H1 (cell line): ENCODE results near the gene NOTUM. TPM values are rescaled to one million over a fixed set of nuclear protein-coding genes. Genes with fewer than 3 reads are reported as not detected.

Source experiments
- CTCF ChIA-PET: fragments of 300-600 bp; sonication (Branson Sonifier 250); formaldehyde crosslinking; loops from one replicate; lab custom pipeline; 2021; ENCODE audit not compliant: partially characterized antibody; lab: Charles Lee
- POLR2A ChIA-PET: fragments of 300-600 bp; sonication (Branson Sonifier 250); formaldehyde crosslinking; loops from one replicate; lab custom pipeline; 2021; ENCODE audit warnings: inconsistent platforms; ENCODE audit not compliant: partially characterized antibody; lab: Charles Lee
- DNase-seq, 2 experiments: peaks; one replicate each; pipeline versions ENCODE4 v3.0.0 to v3.0.0-alpha.2; 2010 to 2022; ENCODE audit warnings: low spot score in 2 of 2, low read depth in 1 of 2, mixed read lengths in 1 of 2
- FAIRE-seq: peaks from 2 replicates; lab custom pipeline; 2011; peaks lifted over from hg19 to GRCh38; lab: Jason Lieb, UNC
- H2AFZ ChIP-seq: 2 replicates; pipeline ENCODE4 v1.8.1; 2012; ENCODE audit warnings: low read length, inconsistent platforms
- H2AK5ac ChIP-seq: 2 replicates; pipeline ENCODE4 v1.6.1; 2013; ENCODE audit warnings: low read depth, low read length
- H2BK120ac ChIP-seq: replicated peaks from 2 replicates; pipeline ENCODE3; 2013; ENCODE audit warnings: low read depth, low read length, inconsistent platforms
- H2BK12ac ChIP-seq: 2 replicates; pipeline ENCODE4 v1.6.1; 2013; ENCODE audit warnings: low read depth, low read length
- H2BK15ac ChIP-seq: 2 replicates; pipeline ENCODE4 v1.6.1; 2013; ENCODE audit warnings: low read length
- H2BK20ac ChIP-seq: 2 replicates; pipeline ENCODE4 v1.6.1; 2013; ENCODE audit warnings: low read length
- H2BK5ac ChIP-seq: 2 replicates; pipeline ENCODE4 v1.6.1; 2013; ENCODE audit warnings: low read depth, low read length
- H3K14ac ChIP-seq: 2 replicates; pipeline ENCODE4 v1.6.1; 2013; ENCODE audit warnings: inconsistent platforms; ENCODE audit not compliant: insufficient read length
- H3K18ac ChIP-seq: 2 replicates; pipeline ENCODE4 v1.6.1; 2013; ENCODE audit warnings: low read length; ENCODE audit errors: extremely low read depth
- H3K23ac ChIP-seq: 2 replicates; pipeline ENCODE4 v1.6.1; 2013; ENCODE audit warnings: inconsistent platforms; ENCODE audit not compliant: insufficient read length
- H3K23me2 ChIP-seq: 2 replicates; pipeline ENCODE4 v1.6.1; 2013; ENCODE audit warnings: low read depth, low read length
- H3K27ac ChIP-seq: 2 replicates; pipeline ENCODE4 v1.6.1; 2011; ENCODE audit warnings: low read depth, low read length, inconsistent platforms
- H3K27me3 ChIP-seq, 4 experiments: replicated peaks in 1 of 4; 1 replicate in 1 of 4; 2 replicates in 3 of 4; pipeline versions ENCODE4 v1.6.1 to v1.8.1; 2011 to 2013; ENCODE audit warnings: low read length in 3 of 4, mild to moderate bottlenecking in 3 of 4, inconsistent platforms in 2 of 4, mixed read lengths in 2 of 4, moderate library complexity in 1 of 4; ENCODE audit not compliant: control insufficient read depth in 3 of 4, insufficient read depth in 3 of 4; ENCODE audit errors: extremely low read depth in 1 of 4
- H3K36me3 ChIP-seq, 4 experiments: 2 replicates each; pipeline versions ENCODE4 v1.6.1 to v1.8.1; 2011 to 2013; ENCODE audit warnings: mild to moderate bottlenecking in 4 of 4, low read length in 3 of 4, moderate library complexity in 2 of 4, control low read depth in 1 of 4, inconsistent platforms in 1 of 4; ENCODE audit not compliant: insufficient read depth in 4 of 4, control insufficient read depth in 2 of 4
- H3K4ac ChIP-seq: replicated peaks from 2 replicates; pipeline ENCODE3; 2013; ENCODE audit warnings: low read length, low read depth, mixed read lengths, inconsistent platforms; ENCODE audit not compliant: insufficient read length
- H3K4me1 ChIP-seq, 4 experiments: replicated peaks in 1 of 4; 1 replicate in 1 of 4; 2 replicates in 3 of 4; pipeline versions ENCODE4 v1.6.1 to v1.8.1; 2011 to 2013; ENCODE audit warnings: low read length in 3 of 4, inconsistent platforms in 2 of 4, mixed read lengths in 1 of 4; ENCODE audit not compliant: insufficient read depth in 4 of 4, control insufficient read depth in 3 of 4
- H3K4me2 ChIP-seq, 2 experiments: 2 replicates each; pipeline versions ENCODE4 v1.6.1 to v1.8.1; 2011 to 2013; ENCODE audit warnings: low read depth in 2 of 2, low read length in 2 of 2, control low read depth in 1 of 2, inconsistent platforms in 1 of 2, mild to moderate bottlenecking in 1 of 2; ENCODE audit not compliant: insufficient read depth in 1 of 2
- H3K4me3 ChIP-seq, 4 experiments: fragments of 200-600, 300-600 bp in 1 of 4; sonication (generic), shearing (Covaris generic), sonication (Bioruptor Twin) in 1 of 4; 2 replicates each; pipeline versions ENCODE4 v1.5.1 to v1.8.1; 2011 to 2016; ENCODE audit warnings: low read length in 4 of 4, low read depth in 3 of 4, control low read depth in 2 of 4, inconsistent platforms in 2 of 4, mild to moderate bottlenecking in 2 of 4, mixed read lengths in 1 of 4, moderate library complexity in 1 of 4; ENCODE audit not compliant: insufficient read depth in 2 of 4; ENCODE audit errors: extremely low read depth in 1 of 4
- H3K56ac ChIP-seq: replicated peaks from 2 replicates; pipeline ENCODE3; 2013; ENCODE audit warnings: low read depth, mild to moderate bottlenecking, mixed read lengths, low read length, inconsistent platforms; ENCODE audit not compliant: insufficient read length
- H3K79me1 ChIP-seq: 2 replicates; pipeline ENCODE4 v1.6.1; 2013; ENCODE audit warnings: low read depth, low read length, control low read depth
- H3K79me2 ChIP-seq, 2 experiments: 2 replicates each; pipeline versions ENCODE4 v1.6.1 to v1.8.1; 2012 to 2013; ENCODE audit warnings: low read length in 2 of 2, mild to moderate bottlenecking in 2 of 2, inconsistent platforms in 1 of 2; ENCODE audit not compliant: insufficient read depth in 2 of 2, control insufficient read depth in 1 of 2
- H3K9ac ChIP-seq, 4 experiments: replicated peaks in 1 of 4; 1 replicate in 1 of 4; 2 replicates in 3 of 4; pipeline versions ENCODE4 v1.6.1 to v1.8.1; 2011 to 2013; ENCODE audit warnings: low read depth in 3 of 4, low read length in 3 of 4, control low read depth in 2 of 4, mild to moderate bottlenecking in 2 of 4, moderate library complexity in 2 of 4, inconsistent platforms in 1 of 4; ENCODE audit errors: extremely low read depth in 1 of 4
- H3K9me3 ChIP-seq, 2 experiments: 2 replicates each; pipeline versions ENCODE4 v1.6.1 to v1.8.1; 2012 to 2013; ENCODE audit warnings: mild to moderate bottlenecking in 2 of 2, moderate library complexity in 2 of 2, control low read depth in 1 of 2, inconsistent platforms in 1 of 2, low read depth in 1 of 2, low read length in 1 of 2, mixed read lengths in 1 of 2; ENCODE audit not compliant: insufficient read depth in 2 of 2
- H4K20me1 ChIP-seq, 2 experiments: replicated peaks in 1 of 2; 2 replicates each; pipeline versions ENCODE3 to v1.8.1; 2011 to 2013; ENCODE audit warnings: inconsistent platforms in 2 of 2, low read length in 2 of 2, mild to moderate bottlenecking in 1 of 2; ENCODE audit not compliant: insufficient read depth in 2 of 2, control insufficient read depth in 1 of 2
- H4K5ac ChIP-seq: 2 replicates; pipeline ENCODE4 v1.6.1; 2013; ENCODE audit warnings: low read length, low read depth, mixed read lengths, inconsistent platforms; ENCODE audit not compliant: insufficient read length
- H4K8ac ChIP-seq: 2 replicates; pipeline ENCODE4 v1.8.0; 2013; ENCODE audit warnings: mild to moderate bottlenecking, moderate library complexity, low read length, inconsistent platforms; ENCODE audit not compliant: insufficient read depth; ENCODE audit errors: extremely low read depth
- H4K91ac ChIP-seq: replicated peaks from 2 replicates; pipeline ENCODE3; 2013; ENCODE audit warnings: low read length, mixed read lengths, inconsistent platforms; ENCODE audit not compliant: insufficient read length
- ASH2L ChIP-seq: fragments of 200-600, 300-600 bp; sonication (generic); IDR thresholded peaks from one replicate; pipeline ENCODE4 v1.7.1; 2017; ENCODE audit warnings: low read length
- EZH2 ChIP-seq: fragments of 200-600 bp; sonication (generic); IDR thresholded peaks from 2 replicates; pipeline ENCODE4 v1.7.1; 2012; ENCODE audit warnings: low read depth, mild to moderate bottlenecking, moderate library complexity, low read length, inconsistent platforms; ENCODE audit not compliant: severe bottlenecking
- POLR2A ChIP-seq, 2 experiments: IDR thresholded peaks; 1 replicate in 1 of 2; 2 replicates in 1 of 2; pipeline ENCODE4 v1.6.1; 2011; ENCODE audit warnings: low read depth in 2 of 2, low read length in 2 of 2, mild to moderate bottlenecking in 2 of 2; ENCODE audit errors: control extremely low read depth in 1 of 2
- ZNF274 ChIP-seq: IDR thresholded peaks from 2 replicates; pipeline ENCODE4 v1.7.0; 2012; ENCODE audit warnings: low read length, borderline replicate concordance; ENCODE audit errors: extremely low read depth
- WGBS, 2 experiments: shearing (Covaris generic) in 1 of 2; methylation state at CpG; one replicate each; pipeline versions ENCODE4 v1.1.6 to v1.1.7; 2013 to 2015; ENCODE audit warnings: low lambda C conversion rate in 2 of 2, mixed read lengths in 2 of 2, inconsistent platforms in 1 of 2, low coverage in 1 of 2, missing lambda C conversion rate in 1 of 2; ENCODE audit not compliant: insufficient replicate concordance in 2 of 2, insufficient coverage in 1 of 2, insufficient read length in 1 of 2; ENCODE audit errors: extremely low coverage in 1 of 2, missing lambda C conversion rate in 1 of 2; 5-methylcytosine and 5-hydroxymethylcytosine counted together
- polyA plus RNA-seq, 7 experiments: library from polyadenylated mRNA; depleted of rRNA in 3 of 7; stranded (reverse) in 5 of 7; unstranded in 2 of 7; fragments of >200 nt in 5 of 7; fragments of 200-250 nt in 2 of 7; gene quantifications; 1 replicate in 5 of 7; 2 replicates in 1 of 7; 4 replicates in 1 of 7; pipeline versions ENCODE4 v1.2.1 to v1.2.3, GENCODE V29; 2011 to 2013; ENCODE audit warnings: missing spikeins in 2 of 7, mixed read lengths in 2 of 7
- total RNA-seq: library from RNA; stranded (reverse); fragmentation: NEBNext Ultra II Directional; extraction: Animal tissue kit (Norgen Biotek cat#: 25700); gene quantifications from 2 replicates; pipeline ENCODE4 v1.2.1, GENCODE V29; 2021

The NOTUM gene
- total and polyA plus RNA-seq, 2 of the 8 experiments (the other 6 are each of a cell fraction or from before 2014, with no cell fraction given) = 0.45 to 0.76 TPM

DNA sequence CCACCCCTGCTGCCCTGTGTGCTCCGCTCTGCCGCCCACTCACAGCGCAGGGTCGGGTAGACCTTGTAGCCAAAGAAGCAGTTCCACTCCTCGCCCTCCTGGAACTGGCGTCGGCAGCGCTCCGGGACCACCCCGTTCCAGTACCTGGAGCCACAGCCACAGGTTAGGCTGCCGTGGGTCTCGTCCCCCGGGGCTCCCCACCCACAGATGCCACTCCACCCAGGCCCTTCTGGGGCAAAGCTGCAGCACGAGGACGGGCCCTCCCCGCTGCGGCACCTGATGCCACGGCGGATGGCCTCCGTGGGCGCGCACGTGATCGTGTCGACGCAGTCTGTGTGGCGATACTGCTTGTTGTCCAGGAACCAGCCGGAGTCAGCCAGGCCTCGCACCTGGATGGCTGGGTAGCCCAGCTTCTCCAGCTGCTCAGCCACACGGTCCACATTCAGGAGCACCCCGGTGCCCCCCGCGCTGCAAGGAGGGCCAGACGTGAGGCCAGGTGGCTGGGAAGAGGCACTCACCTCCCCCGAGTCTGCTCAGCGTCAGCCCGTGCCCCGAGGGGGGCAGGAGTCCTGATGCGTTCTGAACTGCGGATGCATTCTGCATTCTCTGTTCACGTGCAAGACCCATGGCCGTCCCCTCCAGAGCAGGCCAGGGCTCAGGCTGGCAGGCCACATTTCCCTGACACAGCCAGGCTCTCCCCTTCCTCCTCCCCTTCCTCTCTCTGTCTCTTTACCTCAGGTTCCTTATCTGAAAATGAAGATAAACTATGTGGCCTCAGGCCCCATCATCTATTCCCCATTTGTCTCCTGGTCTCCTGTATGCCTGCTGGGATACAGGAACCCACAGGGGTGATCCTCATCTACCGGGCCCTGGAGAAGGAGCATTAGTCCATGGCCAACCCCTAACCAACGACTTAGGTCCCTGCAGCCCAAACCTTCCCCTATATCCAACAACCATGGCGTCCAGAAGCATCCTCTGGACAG, 4.1 kb downstream of the NOTUM start:
- H2BK120ac ChIP-seq = no peak overlapping the region
- H4K91ac ChIP-seq = peak overlapping the region; percentile 77
- no peak overlapping the region; a peak in 1 of 7 replicates for H3K9ac ChIP-seq
- no peak overlapping the region for H3K18ac ChIP-seq
- H3K36me3 ChIP-seq = peaks cover 0 to 13% (median 0%) of the 10 kb centered on the region in 4 experiments; a peak in 1 of 8 replicates
- no peak overlapping the region for H2BK20ac ChIP-seq
- no peaks in the 10 kb centered on the region for H3K9me3 ChIP-seq
- no peak overlapping the region for H4K5ac ChIP-seq
- H3K4me2 ChIP-seq = no peak overlapping the region
- no peak overlapping the region for H3K27ac ChIP-seq
- H3K14ac ChIP-seq = no peak overlapping the region
- ChIA-PET CTCF (interaction anchor here (1.3 to 1.6 kb wide), 2 partner anchors 33 to 73 kb away, joined by 4 read pairs; no protein-coding TSS in a partner anchor), POLR2A (interaction anchor here (1.0 to 1.5 kb wide), 2 partner anchors 11 to 31 kb away, joined by 3 read pairs; no protein-coding TSS in a partner anchor)
- H3K4me3 ChIP-seq = no peak overlapping the region
- no peak for FAIRE-seq
- H2AK5ac ChIP-seq = no peak overlapping the region
- no peak overlapping the region for H2BK15ac ChIP-seq
- no peak overlapping the region for H3K4ac ChIP-seq
- H2AFZ ChIP-seq = no peak overlapping the region
- peaks cover 41 to 57% (median 42%) of the 10 kb centered on the region in 4 experiments for H3K27me3 ChIP-seq
- no peaks in the 10 kb centered on the region for H3K79me2 ChIP-seq
- no peak overlapping the region for H3K23ac ChIP-seq
- H3K79me1 ChIP-seq = no peaks in the 10 kb centered on the region
- 87% methylated on average over 38 of the region's 45 CpGs; no CpG with 5 or more reads in 1 of the 2 experiments for WGBS, 2 experiments
- H2BK12ac ChIP-seq = peak overlapping the region; percentile 39; the same call in 1 of the 2 replicates
- peak overlapping the region; percentile 35 for H4K8ac ChIP-seq
- no peak for DNase-seq
- peaks cover 4% of the 10 kb centered on the region; the same call in 1 of the 2 replicates for H3K23me2 ChIP-seq
- peaks cover 0 to 6% (median 1%) of the 10 kb centered on the region in 4 experiments; a peak in 4 of 7 replicates for H3K4me1 ChIP-seq
- no peaks in the 10 kb centered on the region for H4K20me1 ChIP-seq
- H3K56ac ChIP-seq = no peak overlapping the region
- H2BK5ac ChIP-seq = no peak overlapping the region; the same call in 1 of the 2 replicates
- TF ChIP-seq ZNF274 (no peak), POLR2A (IDR thresholded peaks at IDR 0.05; ENCODE audit: control extremely low read depth in 1 of 2, low read depth in 2 of 2, low read length in 2 of 2) (no peak), ASH2L (no peak), EZH2 (no peak)
